Neural cell (in vitro differentiated cells): ENCODE measurements around the gene PKM. TPM values are rescaled to one million over a fixed set of nuclear protein-coding genes. Genes with fewer than 3 reads are reported as not detected.

Experiments
- H2AFZ ChIP-seq: fragments of 200-600, 300-800 bp; sonication (generic), shearing (Covaris generic); 2 replicates; pipeline ENCODE4 v1.6.0; 2014; ENCODE audit warnings: low read depth, mild to moderate bottlenecking, antibody characterized with exemption, low read length, moderate library complexity
- H3F3A ChIP-seq: fragments of 200-600 bp; shearing (Covaris generic); 2 replicates; pipeline ENCODE4 v1.6.1; 2016; ENCODE audit warnings: mild to moderate bottlenecking, moderate library complexity, mixed read lengths, antibody characterized with exemption, low read length; ENCODE audit not compliant: insufficient read depth, poor library complexity, severe bottlenecking
- H3K27ac ChIP-seq: fragments of 200-600, 300-800 bp; sonication (generic), shearing (Covaris generic); 2 replicates; pipeline ENCODE4 v1.5.1; 2014; ENCODE audit warnings: mild to moderate bottlenecking, low read length, moderate library complexity
- H3K27me3 ChIP-seq: fragments of 300-800, 200-600 bp; sonication (generic), shearing (Covaris generic); 2 replicates; pipeline ENCODE4 v1.6.0; 2014; ENCODE audit warnings: mild to moderate bottlenecking, low read depth, low read length, moderate library complexity; ENCODE audit not compliant: insufficient read depth
- H3K36me3 ChIP-seq: fragments of 300-800, 200-600 bp; sonication (generic), shearing (Covaris generic); 2 replicates; pipeline ENCODE4 v1.5.1; 2014; ENCODE audit warnings: mild to moderate bottlenecking, antibody characterized with exemption, low read length, moderate library complexity; ENCODE audit not compliant: insufficient read depth
- H3K4me2 ChIP-seq: fragments of 300-800, 200-600 bp; sonication (generic), shearing (Covaris generic); 2 replicates; pipeline ENCODE4 v1.6.0; 2014; ENCODE audit warnings: mild to moderate bottlenecking, low read length
- H3K4me3 ChIP-seq: fragments of 300-800, 200-600 bp; sonication (generic), shearing (Covaris generic); 2 replicates; pipeline ENCODE4 v1.5.1; 2014; ENCODE audit warnings: mild to moderate bottlenecking, low read length, moderate library complexity
- H3K79me2 ChIP-seq: fragments of 200-600 bp; shearing (Covaris generic); replicated peaks from 2 replicates; pipeline ENCODE4 v1.6.0; 2014; ENCODE audit warnings: mild to moderate bottlenecking, low read length, moderate library complexity; ENCODE audit not compliant: insufficient read depth
- H3K9ac ChIP-seq: fragments of 300-800, 200-600 bp; sonication (generic), shearing (Covaris generic); 2 replicates; pipeline ENCODE4 v1.6.1; 2016; ENCODE audit warnings: mild to moderate bottlenecking, low read length, mixed read lengths
- H3K9me2 ChIP-seq: fragments of 200-600 bp; shearing (Covaris generic); 2 replicates; pipeline ENCODE4 v1.6.1; 2016; ENCODE audit warnings: mild to moderate bottlenecking, low read length, mixed read lengths; ENCODE audit not compliant: insufficient read depth
- H3K9me3 ChIP-seq: fragments of 200-600, 300-800 bp; sonication (generic), shearing (Covaris generic); 2 replicates; pipeline ENCODE4 v1.6.1; 2016; ENCODE audit warnings: mild to moderate bottlenecking, mixed run types, low read length, moderate library complexity, mixed read lengths
- H4K20me1 ChIP-seq: fragments of 200-600 bp; shearing (Covaris generic); 2 replicates; pipeline ENCODE4 v1.6.1; 2016; ENCODE audit warnings: mild to moderate bottlenecking, mixed run types; ENCODE audit not compliant: insufficient read depth
- CTCF ChIP-seq: fragments of 450-650 bp; IDR thresholded peaks from 2 replicates; pipeline ENCODE4 v1.5.1; 2014; ENCODE audit warnings: antibody characterized with exemption, mild to moderate bottlenecking, moderate library complexity; ENCODE audit not compliant: poor library complexity, severe bottlenecking
- EP300 ChIP-seq: fragments of 450-650 bp; conservative IDR thresholded peaks from 2 replicates; pipeline ENCODE4 v1.6.1; 2014; ENCODE audit warnings: antibody characterized with exemption, mild to moderate bottlenecking, moderate library complexity; ENCODE audit not compliant: poor library complexity, severe bottlenecking
- EZH2 ChIP-seq: fragments of 200-600, 300-800 bp; shearing (Covaris generic), sonication (generic); IDR thresholded peaks from 2 replicates; pipeline ENCODE4 v1.6.1; 2014; ENCODE audit warnings: antibody characterized with exemption, low read length, borderline replicate concordance, mild to moderate bottlenecking; ENCODE audit not compliant: insufficient read depth, poor library complexity, severe bottlenecking
- MXI1 ChIP-seq: fragments of 450-650 bp; conservative IDR thresholded peaks from 2 replicates; pipeline ENCODE4 v1.6.1; 2014; ENCODE audit warnings: antibody characterized with exemption, mild to moderate bottlenecking; ENCODE audit not compliant: poor library complexity, severe bottlenecking
- POLR2AphosphoS5 ChIP-seq: IDR thresholded peaks from 2 replicates; pipeline ENCODE4 v1.6.1; 2012
- RAD21 ChIP-seq: fragments of 450-650 bp; conservative IDR thresholded peaks from 2 replicates; pipeline ENCODE4 v1.6.1; 2014; ENCODE audit warnings: antibody characterized with exemption, mild to moderate bottlenecking, moderate library complexity
- REST ChIP-seq: IDR thresholded peaks from 2 replicates; pipeline ENCODE4 v1.6.1; 2012; ENCODE audit warnings: borderline replicate concordance
- SMC3 ChIP-seq: fragments of 450-650 bp; conservative IDR thresholded peaks from 2 replicates; pipeline ENCODE4 v1.6.1; 2014; ENCODE audit warnings: antibody characterized with exemption, mild to moderate bottlenecking, moderate library complexity; ENCODE audit not compliant: poor library complexity
- TAF1 ChIP-seq: IDR thresholded peaks from 2 replicates; pipeline ENCODE4 v1.6.1; 2012; ENCODE audit warnings: low read depth
- polyA plus RNA-seq: library from polyadenylated mRNA; depleted of rRNA; stranded (reverse); fragments of >200 nt; gene quantifications from 2 replicates; pipeline ENCODE4 v1.2.3, GENCODE V29; 2014

PKM gene
- polyA plus RNA-seq, 1 donor from 2014 or later, result 361 TPM

DNA sequence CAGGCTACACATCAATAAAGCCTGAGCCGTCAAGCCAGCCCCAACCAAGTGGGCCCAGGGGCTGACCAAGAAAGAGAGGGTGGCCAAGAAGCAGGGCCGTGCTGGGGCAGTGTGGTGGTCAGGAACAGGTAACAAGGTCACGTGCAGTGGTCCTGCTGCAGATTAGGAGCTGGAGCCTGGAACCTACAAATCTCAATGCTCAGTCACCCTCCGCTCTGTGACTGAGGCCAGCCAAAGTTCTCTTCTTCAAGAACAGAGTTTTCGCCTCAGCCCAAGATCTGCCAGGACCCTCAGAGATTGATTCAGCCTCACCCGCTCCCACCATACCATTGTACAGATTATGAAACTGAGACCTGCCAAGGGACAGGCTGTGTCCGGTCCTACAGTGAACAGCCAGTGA lies 60.3 kb downstream of the PKM start:
- Histone ChIP-seq H3K27me3 (no peaks in the 10 kb centered on the region), H3K4me3 (no peak overlapping the region), H4K20me1 (no peaks in the 10 kb centered on the region), H3F3A (no peaks in the 10 kb centered on the region), H3K27ac (no peak overlapping the region), H2AFZ (no peak overlapping the region), H3K36me3 (no peaks in the 10 kb centered on the region), H3K4me2 (no peak overlapping the region), H3K79me2 (no peaks in the 10 kb centered on the region), H3K9me2 (no peaks in the 10 kb centered on the region), H3K9me3 (no peaks in the 10 kb centered on the region), H3K9ac (no peak overlapping the region)
- TF ChIP-seq EZH2, result no peak
- no peak for TF ChIP-seq EP300
- TF ChIP-seq RAD21, result no peak
- TF ChIP-seq TAF1, result no peak
- TF ChIP-seq POLR2AphosphoS5, result no peak
- TF ChIP-seq MXI1, result no peak
- TF ChIP-seq SMC3, result no peak
- no peak for TF ChIP-seq REST
- TF ChIP-seq CTCF, result no peak

GRCh38 chr15:72169921-72170611 lies 60.9 kb downstream of the PKM start:
- H2AFZ ChIP-seq, result no peak overlapping the region
- H3K9me2 ChIP-seq, result no peaks in the 10 kb centered on the region
- TF ChIP-seq EZH2 (no peak), REST (no peak), TAF1 (no peak)
- no peaks in the 10 kb centered on the region for H3F3A ChIP-seq
- no peaks in the 10 kb centered on the region for H3K27me3 ChIP-seq
- H3K9ac ChIP-seq, result no peak overlapping the region
- H3K79me2 ChIP-seq, result no peaks in the 10 kb centered on the region
- H3K4me3 ChIP-seq, result no peak overlapping the region
- no peaks in the 10 kb centered on the region for H3K36me3 ChIP-seq
- no peak overlapping the region for H3K4me2 ChIP-seq
- H3K27ac ChIP-seq, result no peak overlapping the region
- H4K20me1 ChIP-seq, result no peaks in the 10 kb centered on the region
- H3K9me3 ChIP-seq, result no peaks in the 10 kb centered on the region
